ENCODE results near the gene CD79B.

Gene CD79B

DNA sequence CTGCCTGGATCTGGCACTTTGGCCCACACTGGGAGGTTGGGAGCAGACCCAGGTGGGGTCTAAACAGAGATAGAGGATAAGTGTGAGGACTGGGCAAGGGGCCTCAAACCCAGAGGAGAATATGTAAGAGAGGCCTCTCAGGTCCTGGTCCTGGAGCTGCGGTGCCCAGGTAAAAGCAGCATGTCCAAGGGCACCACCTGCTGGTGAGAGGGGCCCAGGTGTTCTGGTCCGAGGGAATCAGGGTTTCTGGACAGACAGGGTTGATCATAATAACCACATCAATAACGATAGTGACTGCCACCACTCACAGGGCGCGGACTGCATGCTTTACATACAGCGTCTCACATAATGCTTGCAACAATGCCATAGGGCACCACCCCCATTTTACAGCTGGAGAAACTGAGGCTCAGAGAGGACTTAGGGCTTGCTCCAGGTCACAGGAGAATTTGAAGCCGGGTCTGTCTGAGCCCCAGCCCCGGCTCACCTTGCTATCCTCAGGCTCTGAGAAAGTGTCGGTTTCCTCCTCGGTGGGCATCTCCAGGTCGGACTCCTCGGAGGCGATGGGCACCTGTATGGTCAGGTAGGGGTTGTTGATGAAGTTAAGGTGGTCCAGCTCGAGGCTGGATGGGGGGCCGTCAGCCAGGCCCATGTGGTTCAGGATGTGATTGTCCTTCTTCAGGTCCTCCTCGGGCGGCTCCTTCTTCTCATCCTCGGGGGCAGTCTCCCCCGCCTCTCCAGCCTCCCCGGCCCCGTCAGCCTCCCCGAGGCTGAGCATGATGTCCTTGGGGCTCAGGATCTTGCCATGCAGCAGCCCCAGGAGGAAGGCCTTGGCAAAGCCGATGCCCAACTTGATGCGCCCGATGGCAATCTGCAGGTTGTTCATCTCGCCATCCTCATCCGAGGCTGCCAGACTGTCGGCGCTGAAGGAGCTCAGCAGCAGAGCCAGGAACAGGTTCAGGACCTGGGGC, 19.1 kb upstream of the CD79B start:
- no peak for DNase-seq (ENCODE audit: low spot score)

DNA sequence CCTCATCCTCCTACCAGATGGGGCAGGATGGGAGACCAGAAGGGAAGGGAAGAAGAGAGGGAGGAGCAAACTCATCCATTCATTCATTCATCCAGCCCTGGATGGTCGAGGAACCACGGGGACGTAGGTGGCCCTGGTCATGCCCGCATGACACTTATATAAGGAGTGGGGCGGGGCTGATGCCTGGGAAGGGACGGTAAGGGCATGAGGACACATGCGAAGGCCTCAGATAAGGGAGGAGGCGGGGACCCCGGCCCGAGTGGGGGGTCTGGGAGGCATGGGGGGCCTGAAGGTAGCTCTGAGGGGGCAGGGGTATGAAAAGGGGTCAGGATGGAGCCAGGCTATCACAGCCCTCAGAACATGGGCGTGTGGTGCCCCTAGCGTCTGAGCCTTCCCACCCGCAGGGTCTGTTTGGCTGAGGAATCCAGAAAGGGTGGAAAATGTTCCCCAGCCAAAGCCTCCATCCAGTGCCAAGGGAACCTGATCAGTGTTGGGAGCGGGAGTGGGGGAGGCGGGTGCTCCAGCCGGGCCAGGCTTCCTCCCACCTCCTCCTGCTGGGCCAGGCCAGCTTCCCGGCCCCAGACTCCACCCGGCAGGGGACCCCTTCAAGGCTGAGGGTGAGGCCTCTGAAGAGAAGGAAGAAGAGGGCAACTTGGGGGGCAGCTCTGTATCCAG, 17.6 kb upstream of the CD79B start:
- no peak for DNase-seq (ENCODE audit: low spot score)

DNA sequence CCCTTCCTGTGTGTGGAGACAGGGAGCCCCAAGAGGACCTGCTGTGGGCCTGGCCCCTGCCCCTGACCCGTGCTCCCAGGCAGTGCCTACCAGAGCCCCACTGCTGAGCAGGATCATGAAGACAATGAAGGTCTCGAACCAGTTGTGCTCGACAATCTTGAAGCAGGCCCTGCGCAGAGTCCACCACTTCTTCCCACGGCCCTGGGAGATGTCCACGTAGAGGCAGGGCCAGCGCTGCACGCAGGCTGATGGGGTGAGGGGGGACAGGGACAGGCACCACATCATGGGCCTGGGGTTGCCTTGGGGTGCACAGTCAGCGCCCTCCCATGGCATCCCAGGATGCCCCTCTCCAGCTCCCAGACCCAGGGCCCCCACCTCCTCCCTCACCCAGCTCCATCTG, 16.4 kb upstream of the CD79B start:
- DNase-seq (ENCODE audit: low spot score): no peak

DNA sequence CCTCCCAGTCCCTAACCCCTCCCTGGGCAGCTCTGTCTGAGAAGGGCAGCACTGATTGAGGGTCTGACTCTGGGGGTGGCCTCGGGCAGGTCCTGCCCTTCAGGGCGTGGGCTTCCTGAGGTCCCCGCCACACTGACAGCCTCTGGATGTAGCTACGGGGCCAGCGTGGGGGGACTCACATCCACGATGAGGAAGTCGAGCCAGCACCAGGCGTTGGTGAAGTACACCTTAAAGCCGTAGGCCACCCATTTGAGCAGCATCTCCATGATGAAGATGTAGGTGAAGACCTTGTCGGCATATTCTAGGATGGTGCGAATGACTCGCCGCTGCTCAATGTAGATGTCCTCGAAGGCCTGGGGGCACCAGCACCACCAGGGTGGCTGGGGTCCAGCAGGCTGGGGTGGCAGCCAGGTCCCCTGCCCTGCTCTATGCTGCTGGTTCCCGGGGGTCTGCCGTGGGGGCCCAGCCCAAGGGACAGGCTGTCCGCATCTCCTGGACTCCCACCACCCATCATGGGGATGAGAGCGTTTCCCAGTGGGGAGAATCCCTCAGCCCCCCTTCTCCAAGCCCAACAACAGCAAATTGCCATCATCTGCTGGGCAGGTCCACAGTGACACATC, 15.7 kb upstream of the CD79B start:
- DNase-seq (ENCODE audit: low spot score): no peak

- DNase-seq (ENCODE audit: low spot score): peak; percentile 84
These were observed 14.6 kb upstream of the CD79B start for GRCh38 chr17:63946440-63947363.

GRCh38 chr17:63945784-63946439, 13.8 kb upstream of the CD79B start:
- DNase-seq (ENCODE audit: low spot score): no peak

- DNase-seq (ENCODE audit: low spot score): no peak
These were observed 12.8 kb upstream of the CD79B start for GRCh38 chr17:63944736-63945499.

- DNase-seq (ENCODE audit: low spot score): no peak
These were observed 11.6 kb upstream of the CD79B start for GRCh38 chr17:63943745-63944144.

- no peak for DNase-seq (ENCODE audit: low spot score)
These were observed 10.3 kb upstream of the CD79B start for GRCh38 chr17:63942309-63942985.

GRCh38 chr17:63941751-63942150, 9.6 kb upstream of the CD79B start:
- no peak for DNase-seq (ENCODE audit: low spot score)

GRCh38 chr17:63941162-63941561, 9.0 kb upstream of the CD79B start:
- no peak for DNase-seq (ENCODE audit: low spot score)

- no peak for DNase-seq (ENCODE audit: low spot score)
These were observed 8.5 kb upstream of the CD79B start for GRCh38 chr17:63940584-63940983.

DNA sequence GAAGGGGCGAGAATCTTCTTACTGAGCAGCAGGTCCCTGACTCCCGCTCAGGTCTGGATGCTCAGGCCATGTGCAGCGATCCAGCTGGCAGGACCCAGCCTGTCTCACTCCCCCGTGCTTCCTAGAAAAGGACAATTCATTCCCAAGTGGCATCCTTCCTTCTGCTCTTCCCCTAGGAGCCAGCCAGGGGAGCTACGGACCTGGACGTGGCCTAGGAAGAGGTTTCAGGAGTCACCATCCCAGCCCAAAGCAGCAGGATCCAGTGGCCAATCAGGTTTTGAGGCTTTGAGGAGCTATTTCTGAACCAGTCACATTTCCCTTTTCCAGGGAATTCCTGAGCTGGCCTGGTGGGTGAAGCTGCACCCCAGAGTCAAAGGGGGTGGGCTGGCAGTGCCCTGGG, 7.8 kb upstream of the CD79B start:
- DNase-seq (ENCODE audit: low spot score): no peak

- no peak for DNase-seq (ENCODE audit: low spot score)
These were observed 7.3 kb upstream of the CD79B start for GRCh38 chr17:63939401-63939800.

DNA sequence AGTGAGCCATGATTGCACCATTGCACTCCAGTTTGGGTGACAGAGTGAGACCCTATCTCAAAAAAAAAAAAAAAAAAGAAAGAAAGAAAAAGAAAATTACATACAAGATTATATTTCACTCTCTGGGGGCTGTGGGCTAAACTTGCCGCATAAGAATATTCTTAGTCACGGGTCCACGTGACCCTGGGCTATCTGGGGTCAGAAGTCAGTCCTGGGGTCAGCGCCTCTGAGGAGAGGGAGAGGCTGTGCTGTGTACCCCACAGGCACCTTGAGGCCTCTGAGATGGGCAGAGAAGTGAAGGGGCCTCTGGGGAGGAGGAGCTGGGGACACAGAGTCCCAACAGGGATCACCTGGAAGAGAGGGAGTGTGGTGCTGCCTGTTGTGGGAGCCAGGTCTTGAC, 5.8 kb upstream of the CD79B start:
- no peak for DNase-seq (ENCODE audit: low spot score)

- DNase-seq (ENCODE audit: low spot score): no peak
These were observed 5.2 kb upstream of the CD79B start for GRCh38 chr17:63937319-63937718.

GRCh38 chr17:63934183-63935112, 2.3 kb upstream of the CD79B start:
- no peak for DNase-seq (ENCODE audit: low spot score)

DNA sequence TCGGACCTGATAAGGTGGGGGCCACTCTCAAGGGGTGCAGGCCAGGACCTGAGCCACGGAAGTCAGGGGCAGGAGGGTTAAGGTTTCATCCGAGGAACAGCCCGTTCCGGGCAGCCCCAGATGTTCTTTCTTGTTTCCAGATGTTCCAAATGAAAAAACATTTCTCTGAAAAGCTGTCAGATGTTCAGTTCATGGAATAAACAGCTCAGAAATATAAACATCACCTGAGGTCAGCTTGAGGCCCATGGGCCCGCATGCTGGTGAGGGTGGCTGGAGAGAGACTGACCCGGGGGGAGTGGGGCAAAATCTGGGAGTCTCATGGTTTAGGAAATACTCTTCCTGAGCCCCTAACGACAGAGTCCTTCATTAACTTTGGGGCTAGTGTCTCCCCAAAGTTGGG, 1.5 kb upstream of the CD79B start:
- DNase-seq (ENCODE audit: low spot score): no peak

DNA sequence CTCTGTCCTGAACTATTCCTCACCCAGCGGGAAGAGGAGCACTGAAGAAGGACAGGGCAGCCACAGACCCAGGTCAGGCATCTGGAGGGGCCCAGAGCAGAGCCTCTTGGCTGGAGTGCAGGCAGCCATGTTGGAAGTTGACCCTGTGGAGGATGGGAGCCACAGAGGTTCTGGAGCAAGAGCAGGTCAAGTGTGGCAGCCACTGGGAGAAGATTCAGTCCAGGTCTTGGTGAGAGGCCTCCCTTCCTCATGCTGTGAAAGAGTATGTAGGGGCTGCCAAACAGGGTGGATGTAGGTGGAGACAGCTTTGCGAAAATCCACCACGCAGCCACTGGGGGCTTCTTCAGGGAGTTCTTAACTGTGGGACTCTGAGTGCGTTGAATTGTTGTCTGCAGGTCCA, 590 bp upstream of the CD79B start:
- no peak for DNase-seq (ENCODE audit: low spot score)
